GM12878 (cell line): ENCODE results near the gene OSBPL10. TPM values are rescaled to one million over a fixed set of nuclear protein-coding genes. Genes with fewer than 3 reads are reported as not detected.

Source experiments
- ATAC-seq: fragments of 200-7000 bp; cut with Tn5 transposase; 3 replicates; pipeline ENCODE4 v1.9.1; 2020; ENCODE audit warnings: mild to moderate bottlenecking, moderate library complexity
- BruUV-seq: library from RNA; stranded (reverse); fragments of 400-500 nt; replicated peaks from 2 replicates; lab custom pipeline; 2021; lab: Mats Ljungman, UMichigan
- CTCF ChIA-PET: fragments of 300-600 bp; sonication (Branson Sonifier 250); formaldehyde crosslinking; extraction: SDS; loops from one replicate; lab custom pipeline; 2021; ENCODE audit warnings: inconsistent platforms; lab: Yijun Ruan, JAX
- POLR2A ChIA-PET: fragments of 350-600 bp; formaldehyde crosslinking; extraction: SDS; loops from one replicate; lab custom pipeline; 2021; ENCODE audit warnings: inconsistent platforms; lab: Charles Lee
- RAD21 ChIA-PET: fragments of 300-600 bp; sonication (Branson Sonifier 250); formaldehyde crosslinking; loops from one replicate; lab custom pipeline; 2023; ENCODE audit warnings: antibody characterized with exemption; ENCODE audit not compliant: unreplicated experiment; lab: Charles Lee
- SMC1A ChIA-PET: fragments of 300-600 bp; sonication (Branson Sonifier 250); formaldehyde crosslinking; loops from one replicate; lab custom pipeline; 2023; ENCODE audit not compliant: unreplicated experiment, uncharacterized antibody; lab: Charles Lee
- DNase-seq: peaks from one replicate; pipeline ENCODE4 v3.0.0-alpha.2; 2011; ENCODE audit warnings: low read depth, low spot score
- FAIRE-seq: peaks from 3 replicates; lab custom pipeline; 2011; peaks lifted over from hg19 to GRCh38; lab: Jason Lieb, UNC
- H2AFZ ChIP-seq: 2 replicates; pipeline ENCODE4 v1.6.0; 2011; ENCODE audit warnings: low read depth, low read length, control low read depth; ENCODE audit not compliant: control insufficient read depth
- H3K27ac ChIP-seq: 2 replicates; pipeline ENCODE4 v1.5.1; 2011; ENCODE audit warnings: control low read depth; ENCODE audit not compliant: control insufficient read depth, insufficient read depth
- H3K27me3 ChIP-seq, 2 experiments: replicated peaks in 1 of 2; 2 replicates each; pipeline versions ENCODE4 v1.6.0 to v1.6.1; 2011; ENCODE audit warnings: low read length in 1 of 2; ENCODE audit not compliant: control insufficient read depth in 2 of 2, insufficient read depth in 2 of 2
- H3K36me3 ChIP-seq, 2 experiments: 2 replicates each; pipeline ENCODE4 v1.5.1; 2011; ENCODE audit warnings: low read length in 1 of 2; ENCODE audit not compliant: control insufficient read depth in 2 of 2, insufficient read depth in 2 of 2
- H3K4me1 ChIP-seq: 2 replicates; pipeline ENCODE4 v1.6.1; 2011; ENCODE audit warnings: mild to moderate bottlenecking, low read length, moderate library complexity, mixed read lengths; ENCODE audit not compliant: control insufficient read depth, insufficient read depth
- H3K4me2 ChIP-seq: 2 replicates; pipeline ENCODE4 v1.6.0; 2011; ENCODE audit warnings: control low read depth; ENCODE audit not compliant: control insufficient read depth, insufficient read depth
- H3K4me3 ChIP-seq: fragments of 200-600 bp; sonication (generic); 2 replicates; pipeline ENCODE4 v1.5.1; 2016
- H3K79me2 ChIP-seq: 2 replicates; pipeline ENCODE4 v1.6.0; 2011; ENCODE audit warnings: low read length; ENCODE audit not compliant: control insufficient read depth, insufficient read depth
- H3K9ac ChIP-seq: 2 replicates; pipeline ENCODE4 v1.8.0; 2011; ENCODE audit warnings: low read length, control low read depth, mixed read lengths; ENCODE audit not compliant: control insufficient read depth, insufficient read depth
- H3K9me3 ChIP-seq: replicated peaks from 3 replicates; pipeline ENCODE4 v1.5.1; 2011; ENCODE audit warnings: mild to moderate bottlenecking, low read length; ENCODE audit not compliant: control insufficient read depth, insufficient read depth
- H4K20me1 ChIP-seq: 2 replicates; pipeline ENCODE4 v1.6.0; 2011; ENCODE audit not compliant: control insufficient read depth, insufficient read depth
- CBX5 ChIP-seq: sonication (generic); IDR thresholded peaks from 2 replicates; pipeline ENCODE4 v1.6.1; 2016; ENCODE audit warnings: low read depth, moderate library complexity, mild to moderate bottlenecking, inconsistent platforms
- EGR1 ChIP-seq, 2 experiments: IDR thresholded peaks; 1 replicate in 1 of 2; 2 replicates in 1 of 2; pipeline ENCODE4 v1.6.1; 2011 to 2012; ENCODE audit warnings: low read depth in 2 of 2, low read length in 2 of 2, borderline replicate concordance in 1 of 2, mild to moderate bottlenecking in 1 of 2, moderate library complexity in 1 of 2
- JUND ChIP-seq: IDR thresholded peaks from 2 replicates; pipeline ENCODE4 v1.6.1; 2012; ENCODE audit warnings: low read depth, mild to moderate bottlenecking, low read length, improper control_type of control experiment, moderate library complexity
- LARP7 ChIP-seq: fragments of 450-650 bp; IDR thresholded peaks from 2 replicates; pipeline ENCODE4 v1.6.1; 2017; ENCODE audit warnings: mild to moderate bottlenecking
- MEF2A ChIP-seq: IDR thresholded peaks from 2 replicates; pipeline ENCODE4 v1.6.1; 2011; ENCODE audit warnings: low read depth, mild to moderate bottlenecking, low read length, moderate library complexity; ENCODE audit not compliant: insufficient read depth
- MYC ChIP-seq: IDR thresholded peaks from 2 replicates; pipeline ENCODE4 v1.6.1; 2011; ENCODE audit warnings: mild to moderate bottlenecking, low read length, moderate library complexity, inconsistent platforms; ENCODE audit not compliant: insufficient read depth, insufficient replicate concordance, insufficient read length, severe bottlenecking
- POLR2AphosphoS2 ChIP-seq: IDR thresholded peaks from 2 replicates; pipeline ENCODE4 v1.6.1; 2011; ENCODE audit warnings: low read depth, mild to moderate bottlenecking, low read length, improper control_type of control experiment, moderate library complexity
- POLR2AphosphoS5 ChIP-seq: IDR thresholded peaks from 2 replicates; pipeline ENCODE4 v1.6.1; 2011; ENCODE audit warnings: mild to moderate bottlenecking, low read length, inconsistent platforms
- RBBP5 ChIP-seq: fragments of 200-600 bp; sonication (generic); conservative IDR thresholded peaks from 2 replicates; pipeline ENCODE4 v1.6.1; 2016
- RFX5 ChIP-seq: IDR thresholded peaks from 2 replicates; pipeline ENCODE4 v1.6.1; 2011; ENCODE audit warnings: low read depth, low read length, improper control_type of control experiment
- SIX5 ChIP-seq: IDR thresholded peaks from 2 replicates; pipeline ENCODE4 v1.6.1; 2011; ENCODE audit warnings: mild to moderate bottlenecking, low read depth, low read length, moderate library complexity; ENCODE audit not compliant: severe bottlenecking
- STAT1 ChIP-seq: fragments of 450-650 bp; conservative IDR thresholded peaks from 2 replicates; pipeline ENCODE4 v1.6.1; 2014; ENCODE audit warnings: antibody characterized with exemption, mild to moderate bottlenecking
- SUZ12 ChIP-seq: fragments of 200-600 bp; sonication (generic); IDR thresholded peaks from one replicate; pipeline ENCODE4 v1.6.1; 2018; ENCODE audit warnings: antibody characterized with exemption, mild to moderate bottlenecking; ENCODE audit not compliant: unreplicated experiment
- WRNIP1 ChIP-seq: IDR thresholded peaks from 2 replicates; pipeline ENCODE4 v1.6.1; 2011; ENCODE audit warnings: low read depth, low read length, improper control_type of control experiment, borderline replicate concordance
- ZNF207 ChIP-seq: fragments of 450-650 bp; IDR thresholded peaks from 2 replicates; pipeline ENCODE4 v1.6.1; 2014; ENCODE audit warnings: antibody characterized with exemption, mild to moderate bottlenecking, borderline replicate concordance
- ZNF274 ChIP-seq: IDR thresholded peaks from one replicate; pipeline ENCODE4 v1.8.0; 2011; ENCODE audit not compliant: insufficient read length, insufficient read depth
- WGBS: methylation state at CpG from one replicate; pipeline ENCODE4 v1.1.6; 2016; ENCODE audit warnings: low lambda C conversion rate; ENCODE audit not compliant: insufficient replicate concordance, insufficient coverage; ENCODE audit errors: missing lambda C conversion rate; 5-methylcytosine and 5-hydroxymethylcytosine counted together
- in situ Hi-C: fragments of 300-500 bp; cut with MboI; formaldehyde crosslinking; loops from 9 replicates; pipeline ENCODE4 v1.14.3; 2018; ENCODE audit warnings: mixed read lengths
- intact Hi-C: fragments of 100-400 bp; cut with micrococcal nuclease; formaldehyde crosslinking; loops from one replicate; pipeline ENCODE4 v1.14.2; 2022; ENCODE audit not compliant: unreplicated experiment
- polyA plus RNA-seq, 11 experiments: library from polyadenylated mRNA; depleted of rRNA in 4 of 11; unstranded in 6 of 11; stranded (reverse) in 5 of 11; fragments of >200 nt; fragmentation: Nextera tagmentation in 4 of 11; fragmentation: Illumina TruSeq in 1 of 11; extraction: Ambion mirVana in 4 of 11; extraction: Trizol in 1 of 11; gene quantifications; 1 replicate in 1 of 11; 2 replicates in 10 of 11; pipeline versions ENCODE4 v1.2.1 to v1.2.3, GENCODE V29; 2011 to 2016; ENCODE audit warnings: inconsistent platforms in 2 of 11, missing spikeins in 2 of 11, low read depth in 1 of 11
- total RNA-seq, 4 experiments: library from RNA; depleted of rRNA in 3 of 4; stranded (reverse); fragments of >200 nt in 3 of 4; fragmentation: Illumina TruSeq in 1 of 4; extraction: Trizol in 1 of 4; gene quantifications; 2 replicates each; pipeline versions ENCODE4 v1.2.1 to v1.2.3, GENCODE V29; 2013 to 2021
- TF ChIP-seq, protein P1 (sequence below): fragments of 450-650 bp; IDR thresholded peaks from 2 replicates; pipeline ENCODE4 v1.6.1; 2016; ENCODE audit warnings: mild to moderate bottlenecking
- TF ChIP-seq, protein P2 (sequence below): IDR thresholded peaks from 2 replicates; pipeline ENCODE4 v1.6.1; 2012; ENCODE audit warnings: low read depth, low read length, improper control_type of control experiment
- TF ChIP-seq, protein P3 (sequence below): fragments of 450-650 bp; IDR thresholded peaks from 2 replicates; pipeline ENCODE4 v1.6.1; 2017; ENCODE audit warnings: borderline replicate concordance

The OSBPL10 gene
- total and polyA plus RNA-seq, 10 of the 15 experiments (the other 5 are each of a cell fraction or from before 2014, with no cell fraction given): 0.03 to 0.25 (median 0.09) TPM; not detected in 5

DNA sequence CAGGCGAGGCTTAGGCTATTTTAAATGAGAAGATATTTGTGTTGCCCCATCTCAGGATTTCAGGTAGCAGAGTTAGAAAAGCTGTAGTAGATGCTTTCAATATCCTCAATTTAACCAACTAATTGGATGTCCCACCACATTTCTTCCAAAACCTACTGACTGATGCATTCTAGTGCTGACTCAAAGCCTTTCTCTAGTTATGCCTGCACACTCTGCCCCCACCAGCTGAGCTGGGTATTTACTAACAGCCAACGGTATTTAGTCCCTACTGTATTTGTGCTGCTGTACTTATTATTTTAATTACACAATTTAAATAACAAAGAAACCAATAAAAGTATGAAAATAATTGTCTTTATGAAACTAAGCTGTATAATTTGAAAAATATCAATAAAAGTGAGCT lies 139.5 kb downstream of the OSBPL10 start (continued):
- TF ChIP-seq RFX5: no peak
- TF ChIP-seq RBBP5: no peak
- TF ChIP-seq MEF2A: no peak

DNA sequence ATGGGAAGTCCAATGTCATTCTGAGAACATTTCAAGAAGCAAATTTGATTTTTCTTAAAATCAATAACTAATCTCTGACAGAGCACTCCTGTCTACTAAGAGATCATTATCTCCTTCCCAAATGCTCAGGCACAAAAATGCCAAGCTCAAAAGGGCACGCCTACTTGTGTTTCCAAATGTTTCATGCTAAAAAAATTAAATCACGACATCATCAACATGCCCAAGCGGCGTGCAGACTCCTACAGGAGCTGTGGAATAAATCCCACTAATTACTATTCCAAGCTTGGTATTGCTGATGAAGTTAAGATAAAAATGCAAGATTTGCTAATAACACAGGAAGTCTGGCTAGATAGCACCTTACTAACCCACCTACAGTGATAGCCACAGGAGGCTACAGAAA lies 140.8 kb downstream of the OSBPL10 start:
- ChIA-PET POLR2A (no interaction called here), CTCF (no interaction called here), SMC1A (no interaction called here)
- Histone ChIP-seq H4K20me1 (no peaks in the 10 kb centered on the region), H3K9me3 (no peaks in the 10 kb centered on the region), H3K36me3 (no peaks in the 10 kb centered on the region), H3K79me2 (no peaks in the 10 kb centered on the region), H2AFZ (no peak overlapping the region)
- no peak for FAIRE-seq
- WGBS: 59% methylated on average over 4 of the region's 4 CpGs
- TF ChIP-seq CBX5 (no peak), LARP7 (no peak), EGR1 (IDR thresholded peaks at IDR 0.05; ENCODE audit: borderline replicate concordance in 1 of 2, low read depth in 2 of 2, low read length in 2 of 2) (no peak), MYC (no peak), STAT1 (no peak), POLR2AphosphoS2 (no peak), JUND (no peak), SUZ12 (no peak), SIX5 (no peak), ZNF274 (no peak), WRNIP1 (no peak), POLR2AphosphoS5 (no peak), ZNF207 (no peak)
- TF ChIP-seq, protein P1, sequence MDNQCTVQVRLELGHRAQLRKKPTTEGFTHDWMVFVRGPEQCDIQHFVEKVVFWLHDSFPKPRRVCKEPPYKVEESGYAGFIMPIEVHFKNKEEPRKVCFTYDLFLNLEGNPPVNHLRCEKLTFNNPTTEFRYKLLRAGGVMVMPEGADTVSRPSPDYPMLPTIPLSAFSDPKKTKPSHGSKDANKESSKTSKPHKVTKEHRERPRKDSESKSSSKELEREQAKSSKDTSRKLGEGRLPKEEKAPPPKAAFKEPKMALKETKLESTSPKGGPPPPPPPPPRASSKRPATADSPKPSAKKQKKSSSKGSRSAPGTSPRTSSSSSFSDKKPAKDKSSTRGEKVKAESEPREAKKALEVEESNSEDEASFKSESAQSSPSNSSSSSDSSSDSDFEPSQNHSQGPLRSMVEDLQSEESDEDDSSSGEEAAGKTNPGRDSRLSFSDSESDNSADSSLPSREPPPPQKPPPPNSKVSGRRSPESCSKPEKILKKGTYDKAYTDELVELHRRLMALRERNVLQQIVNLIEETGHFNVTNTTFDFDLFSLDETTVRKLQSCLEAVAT: no peak
- TF ChIP-seq, protein P2, sequence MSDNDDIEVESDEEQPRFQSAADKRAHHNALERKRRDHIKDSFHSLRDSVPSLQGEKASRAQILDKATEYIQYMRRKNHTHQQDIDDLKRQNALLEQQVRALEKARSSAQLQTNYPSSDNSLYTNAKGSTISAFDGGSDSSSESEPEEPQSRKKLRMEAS: no peak
- TF ChIP-seq, protein P3, sequence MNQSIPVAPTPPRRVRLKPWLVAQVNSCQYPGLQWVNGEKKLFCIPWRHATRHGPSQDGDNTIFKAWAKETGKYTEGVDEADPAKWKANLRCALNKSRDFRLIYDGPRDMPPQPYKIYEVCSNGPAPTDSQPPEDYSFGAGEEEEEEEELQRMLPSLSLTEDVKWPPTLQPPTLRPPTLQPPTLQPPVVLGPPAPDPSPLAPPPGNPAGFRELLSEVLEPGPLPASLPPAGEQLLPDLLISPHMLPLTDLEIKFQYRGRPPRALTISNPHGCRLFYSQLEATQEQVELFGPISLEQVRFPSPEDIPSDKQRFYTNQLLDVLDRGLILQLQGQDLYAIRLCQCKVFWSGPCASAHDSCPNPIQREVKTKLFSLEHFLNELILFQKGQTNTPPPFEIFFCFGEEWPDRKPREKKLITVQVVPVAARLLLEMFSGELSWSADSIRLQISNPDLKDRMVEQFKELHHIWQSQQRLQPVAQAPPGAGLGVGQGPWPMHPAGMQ: no peak
- TF ChIP-seq, all 136 proteins: peak for 0
- BruUV-seq: no TSS peak
- H3K4me3 ChIP-seq: no peak overlapping the region
- no peak overlapping the region for H3K9ac ChIP-seq
- no peak overlapping the region for H3K27ac ChIP-seq
- H3K4me1 ChIP-seq: no peaks in the 10 kb centered on the region
- RAD21 ChIA-PET: no interaction called here
- intact Hi-C loops (no loop called here), in situ Hi-C loops (no loop called here)
- DNase-seq (no peak), ATAC-seq (no peak)
- no peaks in the 10 kb centered on the region for H3K27me3 ChIP-seq
- no peak overlapping the region for H3K4me2 ChIP-seq
